Lower lobe of right lung (tissue), 2 donors: ENCODE measurements around the gene TRIP12. TPM values are rescaled to one million over a fixed set of nuclear protein-coding genes. Genes with fewer than 3 reads are reported as not detected.

Experiments
- ATAC-seq, 2 donors: fragments of 200-7000 bp; cut with Tn5 transposase; one replicate each; pipeline ENCODE4 v1.9.1; 2020 to 2022; ENCODE audit warnings: mild to moderate bottlenecking in 2 of 2, moderate library complexity in 2 of 2
- DNase-seq: peaks from one replicate; pipeline ENCODE4 v3.0.0-alpha.2; 2020
- H3K27ac ChIP-seq: fragments of 200-600 bp; one replicate; pipeline ENCODE4 v1.8.0; 2022
- H3K27me3 ChIP-seq: fragments of 200-600 bp; one replicate; pipeline ENCODE4 v1.8.0; 2022; ENCODE audit warnings: low read depth
- H3K36me3 ChIP-seq: fragments of 200-600 bp; one replicate; pipeline ENCODE4 v1.8.0; 2022; ENCODE audit warnings: mild to moderate bottlenecking
- H3K4me1 ChIP-seq: fragments of 200-600 bp; one replicate; pipeline ENCODE4 v1.8.0; 2022
- H3K4me3 ChIP-seq: fragments of 200-600 bp; one replicate; pipeline ENCODE4 v1.8.0; 2022; ENCODE audit warnings: mild to moderate bottlenecking
- H3K9me3 ChIP-seq: fragments of 200-600 bp; one replicate; pipeline ENCODE4 v1.8.0; 2022
- CTCF ChIP-seq: fragments of 200-600 bp; IDR thresholded peaks from one replicate; pipeline ENCODE4 v1.8.0; 2022; ENCODE audit warnings: antibody characterized with exemption, mild to moderate bottlenecking
- intact Hi-C: fragments of 100-400 bp; cut with DNase I; formaldehyde crosslinking; loops from one replicate; pipeline ENCODE4 v1.11.0; 2022
- total RNA-seq: library from RNA; stranded (reverse); fragmentation: NEBNext Ultra II Directional; extraction: Animal tissue kit (Norgen Biotek cat#: 25700); gene quantifications from one replicate; pipeline ENCODE4 v1.2.1, GENCODE V29; 2021
- donor health status: DM: no; HTN: yes; CAD: no; lungs with severe emphysema.

The TRIP12 gene
- total RNA-seq, 1 donor from 2014 or later = 229 TPM

- H3K4me3 ChIP-seq = no peak overlapping the region
- no peak overlapping the region for H3K27ac ChIP-seq
- TF ChIP-seq CTCF = no peak
- peaks cover 3% of the 10 kb centered on the region for H3K4me1 ChIP-seq
- H3K27me3 ChIP-seq = no peaks in the 10 kb centered on the region
- ATAC-seq = no peak
- H3K9me3 ChIP-seq = no peaks in the 10 kb centered on the region
- intact Hi-C loops = no loop called here
- DNase-seq = no peak
- H3K36me3 ChIP-seq = peaks cover 77% of the 10 kb centered on the region
Measured at GRCh38 chr2:229821316-229821715, 100.5 kb downstream of the TRIP12 start.

- H3K4me3 ChIP-seq = no peak overlapping the region
- TF ChIP-seq CTCF = no peak
- H3K27ac ChIP-seq = no peak overlapping the region
- H3K9me3 ChIP-seq = no peaks in the 10 kb centered on the region
- intact Hi-C loops = no loop called here
- peaks cover 78% of the 10 kb centered on the region for H3K36me3 ChIP-seq
- peaks cover 3% of the 10 kb centered on the region for H3K4me1 ChIP-seq
- DNase-seq = no peak
- no peak for ATAC-seq
- H3K27me3 ChIP-seq = no peaks in the 10 kb centered on the region
Measured at GRCh38 chr2:229818230-229818629, 103.6 kb downstream of the TRIP12 start.

- peaks cover 86% of the 10 kb centered on the region for H3K36me3 ChIP-seq
- no peak overlapping the region for H3K4me3 ChIP-seq
- H3K27ac ChIP-seq = no peak overlapping the region
- no peaks in the 10 kb centered on the region for H3K9me3 ChIP-seq
- ATAC-seq (no peak), DNase-seq (no peak)
- TF ChIP-seq CTCF = no peak
- intact Hi-C loops = no loop called here
- H3K27me3 ChIP-seq = no peaks in the 10 kb centered on the region
- peaks cover 11% of the 10 kb centered on the region for H3K4me1 ChIP-seq
Measured at GRCh38 chr2:229815858-229816257, 106.0 kb downstream of the TRIP12 start.

GRCh38 chr2:229815342-229815741 is 106.5 kb downstream of the TRIP12 start:
- Histone ChIP-seq H3K4me1 (peaks cover 11% of the 10 kb centered on the region), H3K4me3 (no peak overlapping the region), H3K9me3 (no peaks in the 10 kb centered on the region), H3K36me3 (peaks cover 91% of the 10 kb centered on the region), H3K27ac (no peak overlapping the region), H3K27me3 (no peaks in the 10 kb centered on the region)
- intact Hi-C loops = no loop called here
- DNase-seq (no peak), ATAC-seq (no peak)
- no peak for TF ChIP-seq CTCF

- intact Hi-C loops = no loop called here
- Histone ChIP-seq H3K4me3 (no peak overlapping the region), H3K9me3 (no peaks in the 10 kb centered on the region), H3K27me3 (no peaks in the 10 kb centered on the region), H3K4me1 (peaks cover 8% of the 10 kb centered on the region), H3K27ac (peak overlapping the region; percentile 12), H3K36me3 (peaks cover 99% of the 10 kb centered on the region)
- ATAC-seq (no peak), DNase-seq (no peak)
- TF ChIP-seq CTCF = no peak
Measured at GRCh38 chr2:229810786-229811185, 111.0 kb downstream of the TRIP12 start.

- Histone ChIP-seq H3K27ac (no peak overlapping the region), H3K4me1 (peaks cover 8% of the 10 kb centered on the region), H3K36me3 (peaks cover 99% of the 10 kb centered on the region), H3K9me3 (no peaks in the 10 kb centered on the region), H3K27me3 (no peaks in the 10 kb centered on the region), H3K4me3 (no peak overlapping the region)
- DNase-seq (no peak), ATAC-seq (no peak)
- intact Hi-C loops = no loop called here
- TF ChIP-seq CTCF = no peak
Measured at GRCh38 chr2:229805559-229805958, 116.2 kb downstream of the TRIP12 start.
